ENCODE results near the gene ZNF618. TPM values are rescaled to one million over a fixed set of nuclear protein-coding genes. Genes with fewer than 3 reads are reported as not detected.

ZNF618 gene
- total RNA-seq, 1 experiment from 2014 or later: 29.4 TPM

GRCh38 chr9:114026335-114026734 is 150.2 kb downstream of the ZNF618 start:
- Histone ChIP-seq H3K36me3 (ENCODE audit: insufficient read depth, low read length, poor library complexity, severe bottlenecking) (peaks cover 28% of the 10 kb centered on the region), H3K4me3 (ENCODE audit: low read depth, low read length, poor library complexity, severe bottlenecking) (no peak overlapping the region), H3K4me1 (ENCODE audit: insufficient read depth, low read length, poor library complexity, severe bottlenecking) (no peaks in the 10 kb centered on the region), H3K27me3 (replicated peaks; ENCODE audit: insufficient read depth, low read depth, low read length, poor library complexity) (no peaks in the 10 kb centered on the region), H3K27ac (ENCODE audit: low read depth, low read length, poor library complexity, severe bottlenecking) (no peak overlapping the region), H3K9me3 (ENCODE audit: low read depth, low read length, poor library complexity, severe bottlenecking) (peaks cover 14% of the 10 kb centered on the region)
- TF ChIP-seq CTCF (conservative IDR thresholded peaks at IDR 0.05; ENCODE audit: low read depth, low read length) (no peak), EZH2 (IDR thresholded peaks at IDR 0.05; ENCODE audit: borderline replicate concordance, low read depth, low read length, poor library complexity, severe bottlenecking) (no peak)
- ChIA-PET POLR2A (ENCODE audit: low non-redundant PET) (no interaction called here), CTCF (no interaction called here)
- intact Hi-C loops (cut with micrococcal nuclease; ENCODE audit: unreplicated experiment): no loop called here
- BruUV-seq (replicated peaks): no TSS peak
- no peak for DNase-seq (ENCODE audit: low spot score)

DNA sequence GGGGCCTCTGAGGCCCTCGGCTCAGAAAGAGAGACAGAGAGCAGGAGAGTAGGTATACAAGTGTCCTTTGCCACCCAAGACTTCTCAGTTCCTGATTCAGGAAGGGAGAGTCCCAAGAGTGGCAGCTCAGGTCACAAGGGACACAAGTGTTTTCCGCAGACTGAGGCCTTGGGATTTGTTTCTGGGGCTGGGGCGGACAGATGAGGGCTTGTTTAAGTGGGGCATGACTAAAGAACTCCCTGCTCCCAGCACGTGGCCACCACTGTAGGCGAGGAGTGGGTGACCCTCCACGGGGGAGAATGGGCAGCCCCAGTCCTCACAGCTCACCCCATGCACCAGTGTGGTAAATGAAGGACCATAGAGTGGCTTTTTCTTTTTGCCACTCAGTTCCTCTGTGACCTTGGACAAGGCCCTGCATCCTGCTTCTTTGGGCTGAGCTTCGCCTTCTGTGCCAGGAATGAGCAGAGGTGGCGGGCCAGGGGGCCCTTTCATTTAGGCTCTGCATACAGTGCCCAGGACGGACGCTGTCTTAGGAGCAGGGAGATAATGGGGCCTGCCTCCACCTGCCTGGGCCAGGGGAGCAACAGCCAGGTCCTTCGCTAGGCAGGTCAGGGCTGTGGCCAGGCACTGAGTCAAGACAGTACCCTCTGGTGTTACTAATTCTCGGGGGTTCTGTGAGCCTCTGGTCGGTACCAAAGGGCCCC is 151.2 kb downstream of the ZNF618 start:
- no peak for TF ChIP-seq EZH2 (IDR thresholded peaks at IDR 0.05; ENCODE audit: borderline replicate concordance, low read depth, low read length, poor library complexity, severe bottlenecking)
- TF ChIP-seq CTCF (conservative IDR thresholded peaks at IDR 0.05; ENCODE audit: low read depth, low read length): no peak
- BruUV-seq (replicated peaks): no TSS peak
- intact Hi-C loops (cut with micrococcal nuclease; ENCODE audit: unreplicated experiment): no loop called here
- no peaks in the 10 kb centered on the region for H3K27me3 ChIP-seq (replicated peaks; ENCODE audit: insufficient read depth, low read depth, low read length, poor library complexity)
- H3K27ac ChIP-seq (ENCODE audit: low read depth, low read length, poor library complexity, severe bottlenecking): no peak overlapping the region
- H3K4me1 ChIP-seq (ENCODE audit: insufficient read depth, low read length, poor library complexity, severe bottlenecking): no peaks in the 10 kb centered on the region
- POLR2A ChIA-PET (ENCODE audit: low non-redundant PET): no interaction called here
- DNase-seq (ENCODE audit: low spot score): no peak
- peaks cover 14% of the 10 kb centered on the region for H3K9me3 ChIP-seq (ENCODE audit: low read depth, low read length, poor library complexity, severe bottlenecking)
- peaks cover 20% of the 10 kb centered on the region for H3K36me3 ChIP-seq (ENCODE audit: insufficient read depth, low read length, poor library complexity, severe bottlenecking)
- CTCF ChIA-PET: no interaction called here
- H3K4me3 ChIP-seq (ENCODE audit: low read depth, low read length, poor library complexity, severe bottlenecking): no peak overlapping the region

- DNase-seq (ENCODE audit: low spot score): no peak
- Histone ChIP-seq H3K4me1 (ENCODE audit: insufficient read depth, low read length, poor library complexity, severe bottlenecking) (no peaks in the 10 kb centered on the region), H3K9me3 (ENCODE audit: low read depth, low read length, poor library complexity, severe bottlenecking) (peaks cover 14% of the 10 kb centered on the region), H3K4me3 (ENCODE audit: low read depth, low read length, poor library complexity, severe bottlenecking) (no peak overlapping the region), H3K27ac (ENCODE audit: low read depth, low read length, poor library complexity, severe bottlenecking) (no peak overlapping the region), H3K36me3 (ENCODE audit: insufficient read depth, low read length, poor library complexity, severe bottlenecking) (peaks cover 20% of the 10 kb centered on the region), H3K27me3 (replicated peaks; ENCODE audit: insufficient read depth, low read depth, low read length, poor library complexity) (no peaks in the 10 kb centered on the region)
- intact Hi-C loops (cut with micrococcal nuclease; ENCODE audit: unreplicated experiment): no loop called here
- BruUV-seq (replicated peaks): no TSS peak
- POLR2A ChIA-PET (ENCODE audit: low non-redundant PET): no interaction called here
- TF ChIP-seq EZH2 (IDR thresholded peaks at IDR 0.05; ENCODE audit: borderline replicate concordance, low read depth, low read length, poor library complexity, severe bottlenecking) (no peak), CTCF (conservative IDR thresholded peaks at IDR 0.05; ENCODE audit: low read depth, low read length) (no peak)
- CTCF ChIA-PET: no interaction called here
These were observed 151.9 kb downstream of the ZNF618 start for GRCh38 chr9:114027863-114028465.

Data from A673 (cell line).